Chondrocyte (in vitro differentiated cells): Measurements from ENCODE around the gene SPRN. TPM values are rescaled to one million over a fixed set of nuclear protein-coding genes. Genes with fewer than 3 reads are reported as not detected.
"Not testable (repeated sequence)": the region's sequence is repeated elsewhere in the genome, so short reads cannot be mapped to it uniquely, and the experiment has no call there.

Source experiments
- DNase-seq: peaks from one replicate; pipeline ENCODE4 v3.0.0; 2021; ENCODE audit warnings: mixed read lengths, low spot score
- H3K27ac Mint-ChIP-seq: one replicate; pipeline ENCODE4 v1.8.0; 2021; ENCODE audit warnings: mild to moderate bottlenecking, moderate library complexity, mixed read lengths; ENCODE audit not compliant: unreplicated experiment
- H3K27me3 Mint-ChIP-seq: 2 replicates; pipeline ENCODE4 v1.8.0; 2021; ENCODE audit warnings: low read depth, mixed read lengths
- H3K36me3 Mint-ChIP-seq: 2 replicates; pipeline ENCODE4 v1.8.0; 2021; ENCODE audit warnings: low read depth, mixed read lengths
- H3K4me1 Mint-ChIP-seq: 2 replicates; pipeline ENCODE4 v1.8.0; 2021; ENCODE audit warnings: low read depth, mild to moderate bottlenecking, mixed read lengths
- H3K4me3 Mint-ChIP-seq: one replicate; pipeline ENCODE4 v1.8.0; 2021; ENCODE audit warnings: mild to moderate bottlenecking, moderate library complexity, mixed read lengths; ENCODE audit not compliant: unreplicated experiment
- H3K9me3 Mint-ChIP-seq: 2 replicates; pipeline ENCODE4 v1.8.0; 2021; ENCODE audit warnings: low read depth, mixed read lengths
- total RNA-seq: library from RNA; stranded (reverse); gene quantifications from 3 replicates; pipeline ENCODE4 v1.2.1, GENCODE V29; 2021
- TF ChIP-seq, protein P1 (sequence below): fragments of 200-600 bp; sonication (generic); IDR thresholded peaks from 2 replicates; pipeline ENCODE4 v1.5.0; 2021; ENCODE audit warnings: antibody characterized with exemption, mild to moderate bottlenecking, moderate library complexity

Gene SPRN
- total RNA-seq, 1 donor from 2014 or later: 6.5 TPM

DNA sequence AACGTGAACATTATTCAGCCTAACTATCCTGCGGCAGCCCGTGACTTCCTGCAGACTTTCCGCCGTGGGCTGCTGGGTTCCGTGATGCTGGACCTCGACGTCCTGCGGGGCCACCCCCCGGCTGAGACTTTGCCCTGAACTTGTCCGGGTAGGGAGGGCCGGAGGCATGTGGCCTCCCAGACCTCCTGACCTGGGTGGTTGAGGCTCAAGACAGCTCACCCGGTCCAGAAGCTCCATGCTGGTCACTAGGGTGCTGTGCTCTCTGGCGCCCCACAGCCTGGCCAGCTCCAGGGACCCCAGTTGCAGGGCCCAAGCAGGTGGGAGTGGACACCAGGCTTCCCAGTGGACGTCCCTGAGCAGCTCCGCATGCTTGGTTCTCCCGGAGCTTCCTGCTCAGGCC lies 4.4 kb downstream of the SPRN start:
- no peak overlapping the region for H3K4me3 Mint-ChIP-seq
- no peak overlapping the region for H3K27ac Mint-ChIP-seq
- H3K4me1 Mint-ChIP-seq: no peaks in the 10 kb centered on the region
- DNase-seq: no peak
- no peaks in the 10 kb centered on the region for H3K27me3 Mint-ChIP-seq
- no peaks in the 10 kb centered on the region for H3K9me3 Mint-ChIP-seq
- TF ChIP-seq, protein P1, sequence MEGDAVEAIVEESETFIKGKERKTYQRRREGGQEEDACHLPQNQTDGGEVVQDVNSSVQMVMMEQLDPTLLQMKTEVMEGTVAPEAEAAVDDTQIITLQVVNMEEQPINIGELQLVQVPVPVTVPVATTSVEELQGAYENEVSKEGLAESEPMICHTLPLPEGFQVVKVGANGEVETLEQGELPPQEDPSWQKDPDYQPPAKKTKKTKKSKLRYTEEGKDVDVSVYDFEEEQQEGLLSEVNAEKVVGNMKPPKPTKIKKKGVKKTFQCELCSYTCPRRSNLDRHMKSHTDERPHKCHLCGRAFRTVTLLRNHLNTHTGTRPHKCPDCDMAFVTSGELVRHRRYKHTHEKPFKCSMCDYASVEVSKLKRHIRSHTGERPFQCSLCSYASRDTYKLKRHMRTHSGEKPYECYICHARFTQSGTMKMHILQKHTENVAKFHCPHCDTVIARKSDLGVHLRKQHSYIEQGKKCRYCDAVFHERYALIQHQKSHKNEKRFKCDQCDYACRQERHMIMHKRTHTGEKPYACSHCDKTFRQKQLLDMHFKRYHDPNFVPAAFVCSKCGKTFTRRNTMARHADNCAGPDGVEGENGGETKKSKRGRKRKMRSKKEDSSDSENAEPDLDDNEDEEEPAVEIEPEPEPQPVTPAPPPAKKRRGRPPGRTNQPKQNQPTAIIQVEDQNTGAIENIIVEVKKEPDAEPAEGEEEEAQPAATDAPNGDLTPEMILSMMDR: no peak
- peaks cover 13% of the 10 kb centered on the region for H3K36me3 Mint-ChIP-seq

DNA sequence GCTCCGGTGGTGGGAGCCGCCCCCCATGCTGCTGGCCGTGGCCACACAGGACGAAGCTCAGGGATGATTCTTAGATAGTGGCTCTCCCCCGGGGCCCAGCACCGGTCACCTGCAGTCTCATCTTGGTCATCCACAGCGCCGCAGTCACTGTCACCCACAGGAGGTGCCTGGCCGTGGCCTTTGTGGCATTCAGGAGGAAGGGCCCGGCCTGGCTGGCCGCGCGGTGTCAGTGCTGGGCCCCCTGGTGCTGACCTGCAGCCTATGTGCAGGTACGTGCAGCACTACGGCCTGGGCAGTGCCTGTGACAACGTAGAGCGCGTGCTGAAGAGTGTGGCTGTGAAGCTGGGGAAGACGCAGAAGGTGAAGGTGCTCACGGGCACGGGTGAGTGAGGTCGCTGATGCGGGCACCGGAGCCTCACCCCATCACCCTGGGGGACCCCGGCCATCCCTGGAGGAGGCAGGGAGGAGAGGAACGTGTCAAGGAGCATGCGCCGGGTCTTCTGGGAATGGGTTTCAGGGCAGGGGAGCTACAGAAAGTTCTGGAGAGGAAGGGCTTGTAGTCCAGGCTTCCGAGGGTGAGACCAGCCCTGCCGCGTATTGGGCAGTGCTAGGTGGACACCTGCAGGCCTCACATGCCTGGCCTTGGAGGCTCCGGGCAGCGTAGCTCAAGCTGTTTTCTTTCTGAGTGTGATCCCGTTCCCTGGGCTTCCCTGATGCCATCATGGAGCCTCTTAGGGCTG lies 5.0 kb downstream of the SPRN start:
- H3K27me3 Mint-ChIP-seq: no peaks in the 10 kb centered on the region
- no peaks in the 10 kb centered on the region for H3K9me3 Mint-ChIP-seq
- H3K36me3 Mint-ChIP-seq: peaks cover 13% of the 10 kb centered on the region
- no peaks in the 10 kb centered on the region for H3K4me1 Mint-ChIP-seq
- peak; percentile 88 for DNase-seq
- H3K27ac Mint-ChIP-seq: no peak overlapping the region
- no peak overlapping the region for H3K4me3 Mint-ChIP-seq
- TF ChIP-seq, protein P1: no peak

DNA sequence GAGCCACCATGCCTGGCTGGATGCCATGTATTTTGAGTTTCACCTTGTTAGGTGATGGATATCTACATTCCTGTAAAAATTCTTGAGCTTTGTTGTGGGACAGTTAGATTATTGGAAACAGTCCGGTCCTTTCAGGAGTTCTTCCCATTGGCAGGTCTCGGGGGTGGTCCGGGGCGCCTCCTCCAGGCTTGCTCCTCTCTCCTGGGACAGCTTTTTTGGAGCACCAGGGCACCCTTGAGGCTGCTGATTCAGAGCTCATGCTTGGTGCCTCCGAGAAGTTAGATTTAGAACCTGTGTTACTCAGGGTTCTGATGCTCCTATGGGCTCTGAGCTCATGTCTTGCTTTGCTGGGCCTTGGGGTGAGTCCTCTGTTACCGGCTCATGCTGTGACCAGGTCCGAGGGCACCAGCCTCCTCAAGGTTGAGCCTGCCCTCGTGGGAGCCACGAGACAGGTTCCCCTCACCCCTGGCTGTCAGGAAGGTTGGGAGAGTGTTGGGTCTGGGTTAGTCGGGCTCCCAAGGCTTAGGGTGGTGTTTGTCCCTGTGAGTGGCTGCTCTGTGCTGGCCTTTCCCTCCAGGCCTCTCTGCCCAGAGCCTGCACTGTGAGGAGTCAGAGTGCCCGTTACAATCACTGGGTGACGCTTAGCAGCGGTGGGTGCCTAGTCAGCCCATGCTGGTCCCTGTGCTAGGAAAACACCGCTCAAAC lies 6.0 kb downstream of the SPRN start:
- Mint-ChIP-seq H3K27ac (no peak overlapping the region), H3K4me1 (no peaks in the 10 kb centered on the region), H3K9me3 (no peaks in the 10 kb centered on the region), H3K4me3 (no peak overlapping the region), H3K27me3 (no peaks in the 10 kb centered on the region), H3K36me3 (peaks cover 14% of the 10 kb centered on the region)
- DNase-seq: no peak
- TF ChIP-seq, protein P1: no peak

DNA sequence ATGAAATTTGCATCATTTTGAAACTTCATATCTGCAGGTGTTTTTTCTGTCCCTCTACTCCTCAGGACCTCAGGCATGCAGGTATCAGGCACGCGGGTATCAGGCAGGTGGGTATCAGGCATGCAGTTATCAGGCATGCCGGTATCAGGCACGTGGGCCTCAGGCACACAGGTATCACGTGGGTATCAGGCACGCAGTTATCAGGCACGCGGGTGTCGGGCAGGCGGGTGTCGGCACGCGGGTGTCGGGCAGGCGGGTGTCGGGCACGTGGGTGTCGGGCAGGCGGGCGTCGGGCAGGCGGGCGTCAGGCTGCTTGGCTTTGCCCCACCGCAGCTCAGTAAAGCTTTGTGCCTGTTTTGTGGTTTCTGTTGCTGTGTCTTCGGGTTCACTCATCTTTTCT lies 8.7 kb downstream of the SPRN start:
- TF ChIP-seq, protein P1: no peak
- Mint-ChIP-seq H3K4me1 (peaks cover 8% of the 10 kb centered on the region), H3K27me3 (no peaks in the 10 kb centered on the region), H3K27ac (no peak overlapping the region), H3K36me3 (peaks cover 35% of the 10 kb centered on the region), H3K4me3 (no peak overlapping the region), H3K9me3 (peaks cover 20% of the 10 kb centered on the region)
- no peak for DNase-seq

DNA sequence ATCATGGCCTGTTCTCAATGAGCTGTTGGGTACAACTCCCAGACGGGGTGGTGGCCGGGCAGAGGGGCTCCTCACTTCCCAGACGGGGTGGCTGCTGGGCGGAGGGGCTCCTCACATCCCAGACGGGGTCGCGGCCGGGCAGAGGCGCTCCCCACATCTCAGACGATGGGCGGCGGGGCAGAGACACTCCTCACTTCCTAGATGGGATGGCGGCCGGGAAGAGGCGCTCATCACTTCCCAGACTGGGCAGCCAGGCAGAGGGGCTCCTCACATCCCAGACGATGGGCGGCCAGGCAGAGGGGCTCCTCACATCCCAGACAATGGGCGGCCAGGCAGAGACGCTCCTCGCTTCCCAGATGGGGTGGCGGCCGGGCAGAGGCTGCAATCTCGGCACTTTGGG lies 10.0 kb downstream of the SPRN start:
- not testable (repeated sequence) for H3K27ac Mint-ChIP-seq

DNA sequence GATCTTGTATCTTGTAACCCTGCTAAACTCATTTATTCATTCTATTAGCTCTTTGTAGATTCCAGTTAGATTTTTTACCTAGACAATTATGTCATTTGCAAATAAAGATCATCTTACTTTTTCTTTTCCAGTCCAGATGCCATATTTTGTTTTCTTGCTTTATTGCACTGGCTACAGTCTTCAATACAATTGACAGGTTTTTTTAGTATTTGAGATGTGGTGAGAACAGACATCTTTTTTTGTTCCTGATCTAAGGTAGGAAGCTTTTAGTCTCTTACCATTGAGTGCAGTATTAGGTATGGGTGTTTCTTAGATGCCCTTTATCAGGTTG lies 12.1 kb downstream of the SPRN start:
- peaks cover 34% of the 10 kb centered on the region for H3K9me3 Mint-ChIP-seq
- H3K36me3 Mint-ChIP-seq: peaks cover 51% of the 10 kb centered on the region
- no peak overlapping the region for H3K27ac Mint-ChIP-seq
- no peaks in the 10 kb centered on the region for H3K27me3 Mint-ChIP-seq
- no peak overlapping the region for H3K4me3 Mint-ChIP-seq
- no peak for DNase-seq
- TF ChIP-seq, protein P1: no peak
- H3K4me1 Mint-ChIP-seq: peaks cover 8% of the 10 kb centered on the region

More for the DNA sequence above, 10.0 kb downstream of the SPRN start:
- peaks cover 40% of the 10 kb centered on the region for H3K36me3 Mint-ChIP-seq
- peaks cover 21% of the 10 kb centered on the region for H3K9me3 Mint-ChIP-seq
- not testable (repeated sequence) for H3K27me3 Mint-ChIP-seq, H3K4me1 Mint-ChIP-seq, DNase-seq, H3K4me3 Mint-ChIP-seq
